H1 (cell line): ENCODE data around the gene NBAS. TPM values are rescaled to one million over a fixed set of nuclear protein-coding genes. Genes with fewer than 3 reads are reported as not detected.

Experiments
- CEBPB ChIP-seq: IDR thresholded peaks from 2 replicates; pipeline ENCODE4 v1.6.1; 2012; ENCODE audit warnings: low read depth, low read length
- CHD7 ChIP-seq: fragments of 300-600 bp; sonication (generic); IDR thresholded peaks from 2 replicates; pipeline ENCODE4 v1.7.1; 2012; ENCODE audit warnings: low read length, moderate library complexity, mild to moderate bottlenecking, inconsistent platforms; ENCODE audit not compliant: insufficient replicate concordance
- KDM1A ChIP-seq: fragments of 200-600, 300-600 bp; sonication (generic); IDR thresholded peaks from 2 replicates; pipeline ENCODE4 v1.7.1; 2016; ENCODE audit warnings: mild to moderate bottlenecking, low read length, borderline replicate concordance
- KDM5A ChIP-seq: fragments of 200-600 bp; IDR thresholded peaks from 2 replicates; pipeline ENCODE4 v1.7.1; 2012; ENCODE audit warnings: mild to moderate bottlenecking, low read length, inconsistent platforms, mixed read lengths
- RAD21 ChIP-seq, 2 experiments: IDR thresholded peaks in 1 of 2; conservative IDR thresholded peaks in 1 of 2; 2 replicates each; pipeline ENCODE4 v1.6.1; 2011; ENCODE audit warnings: low read depth in 2 of 2, low read length in 2 of 2, improper control_type of control experiment in 1 of 2, inconsistent platforms in 1 of 2, mild to moderate bottlenecking in 1 of 2, moderate library complexity in 1 of 2
- RFX5 ChIP-seq: IDR thresholded peaks from 2 replicates; pipeline ENCODE4 v1.6.1; 2011; ENCODE audit warnings: low read depth, low read length, improper control_type of control experiment, borderline replicate concordance
- RXRA ChIP-seq: IDR thresholded peaks from 2 replicates; pipeline ENCODE4 v1.6.1; 2011; ENCODE audit warnings: low read depth, mild to moderate bottlenecking, low read length, moderate library complexity; ENCODE audit not compliant: insufficient read depth
- SP2 ChIP-seq: IDR thresholded peaks from 2 replicates; pipeline ENCODE4 v1.6.1; 2012; ENCODE audit warnings: mild to moderate bottlenecking, low read length, inconsistent platforms
- TAF7 ChIP-seq: optimal IDR thresholded peaks from 2 replicates; pipeline ENCODE3; 2011; ENCODE audit warnings: low read depth, mild to moderate bottlenecking, inconsistent platforms, low read length, moderate library complexity, borderline replicate concordance
- TEAD4 ChIP-seq: IDR thresholded peaks from 2 replicates; pipeline ENCODE4 v1.6.1; 2012; ENCODE audit warnings: low read depth, low read length, inconsistent platforms, mixed read lengths
- YY1 ChIP-seq: IDR thresholded peaks from 2 replicates; pipeline ENCODE4 v1.6.1; 2011; ENCODE audit warnings: low read depth, mild to moderate bottlenecking, low read length
- ZNF274 ChIP-seq: IDR thresholded peaks from 2 replicates; pipeline ENCODE4 v1.7.0; 2012; ENCODE audit warnings: low read length, borderline replicate concordance; ENCODE audit errors: extremely low read depth
- polyA plus RNA-seq, 7 experiments: library from polyadenylated mRNA; depleted of rRNA in 3 of 7; stranded (reverse) in 5 of 7; unstranded in 2 of 7; fragments of >200 nt in 5 of 7; fragments of 200-250 nt in 2 of 7; gene quantifications; 1 replicate in 5 of 7; 2 replicates in 1 of 7; 4 replicates in 1 of 7; pipeline versions ENCODE4 v1.2.1 to v1.2.3, GENCODE V29; 2011 to 2013; ENCODE audit warnings: missing spikeins in 2 of 7, mixed read lengths in 2 of 7
- total RNA-seq: library from RNA; stranded (reverse); fragmentation: NEBNext Ultra II Directional; extraction: Animal tissue kit (Norgen Biotek cat#: 25700); gene quantifications from 2 replicates; pipeline ENCODE4 v1.2.1, GENCODE V29; 2021

NBAS gene
- total and polyA plus RNA-seq, 2 of the 8 experiments (the other 6 are each of a cell fraction or from before 2014, with no cell fraction given) = 19.6 to 34.8 TPM

GRCh38 chr2:15580451-15580850 is 19.3 kb upstream of the NBAS start (continued):
- TF ChIP-seq CHD7 = no peak
- TF ChIP-seq ZNF274 = no peak
- TF ChIP-seq TAF7 = no peak
- TF ChIP-seq KDM5A = no peak
- TF ChIP-seq CEBPB = no peak
- no peak for TF ChIP-seq YY1
- TF ChIP-seq RXRA = no peak
- no peak for TF ChIP-seq SP2
- no peak for TF ChIP-seq TEAD4
- TF ChIP-seq RFX5 = no peak
- TF ChIP-seq KDM1A = no peak
- TF ChIP-seq RAD21 (IDR thresholded peaks at IDR 0.05 in 1 of 2, conservative IDR thresholded peaks at IDR 0.05 in 1 of 2; ENCODE audit: low read depth in 2 of 2, low read length in 2 of 2) = no peak
